Pancreas (tissue), 10 donors: ENCODE measurements around the gene CPED1. TPM values are rescaled to one million over a fixed set of nuclear protein-coding genes. Genes with fewer than 3 reads are reported as not detected.
A peak's percentile ranks its signal among the peaks of the same experiment; 100 is the strongest.

Source experiments
- ATAC-seq, 4 donors: fragments of 200-7000 bp; cut with Tn5 transposase; one replicate each; pipeline versions ENCODE4 v1.8.0 to v1.9.1; 2020; ENCODE audit warnings: mild to moderate bottlenecking in 4 of 4, moderate library complexity in 4 of 4
- DNase-seq, 6 donors: peaks; one replicate each; pipeline ENCODE4 v3.0.0-alpha.2; 2020
- FAIRE-seq: peaks from 2 replicates; lab custom pipeline; 2012; peaks lifted over from hg19 to GRCh38; lab: Jason Lieb, UNC
- H3K27ac ChIP-seq, 4 donors: fragments of 200-600 bp; sonication (generic); 1 replicate in 3 of 4; 2 replicates in 1 of 4; pipeline versions ENCODE4 v1.5.0 to v1.8.0; 2020
- H3K27me3 ChIP-seq, 4 donors: fragments of 200-600 bp; one replicate each; pipeline ENCODE4 v1.8.0; 2021
- H3K36me3 ChIP-seq, 3 donors: fragments of 200-600 bp; sonication (generic) in 1 of 3; one replicate each; pipeline versions ENCODE4 v1.5.0 to v1.8.0; 2020 to 2021
- H3K4me1 ChIP-seq, 3 donors: fragments of 200-600 bp; one replicate each; pipeline ENCODE4 v1.8.0; 2021
- H3K4me3 ChIP-seq, 4 donors: fragments of 200-600 bp; sonication (generic) in 2 of 4; one replicate each; pipeline versions ENCODE4 v1.5.0 to v1.8.0; 2020 to 2021
- H3K9me3 ChIP-seq, 4 donors: fragments of 200-600 bp; one replicate each; pipeline ENCODE4 v1.8.0; 2021
- CTCF ChIP-seq, 4 donors: fragments of 200-600 bp; sonication (generic) in 3 of 4; IDR thresholded peaks; one replicate each; pipeline versions ENCODE4 v1.5.0 to v1.8.0; 2021; ENCODE audit warnings: antibody characterized with exemption in 4 of 4
- WGBS, 2 donors: extraction: QIAGEN DNeasy Blood & Tissue Kit; methylation state at CpG; one replicate each; pipeline ENCODE4 v1.1.7; 2013; 5-methylcytosine and 5-hydroxymethylcytosine counted together
- intact Hi-C, 3 donors: fragments of 100-400 bp; cut with DNase I; formaldehyde crosslinking; loops; one replicate each; pipeline versions ENCODE4 v1.11.1 to v1.14.2; 2022
- polyA plus RNA-seq, 2 donors: library from polyadenylated mRNA; stranded (reverse); fragments of 200-250 nt; gene quantifications; one replicate each; pipeline ENCODE4 v1.2.3, GENCODE V29; 2013
- total RNA-seq, 6 donors: library from RNA; stranded (reverse); fragmentation: NEBNext Ultra II Directional in 4 of 6; extraction: Animal tissue kit (Norgen Biotek cat#: 25700) in 4 of 6; gene quantifications; one replicate each; pipeline versions ENCODE4 v1.2.1 to v1.2.4, GENCODE V29; 2021 to 2023
- donor health status: healthy with polysubstance abuse.
- donor health status: DM: no; HTN: no; CAD: no; lungs with moderate emphysema.
- donor health status: DM: no; HTN: no; CAD: no.
- donor health status: control.
- donor health status: control.
- donor health status: Bipolar disorder and iron deficiency.
- donor health status: DM: yes; HTN: yes; CAD: no.
- donor health status: DM: no; HTN: no; CAD: no.
- donor health status: DM: no; HTN: no; CAD: no.
- donor health status: DM: yes; HTN: yes; CAD: no.

CPED1 gene
- total and polyA plus RNA-seq, 8 donors, result 0.57 to 6.1 (median 1.3) TPM

GRCh38 chr7:121000081-121000983 lies 11.8 kb downstream of the CPED1 start:
- TF ChIP-seq CTCF (IDR thresholded peaks at IDR 0.05), result no peak
- Histone ChIP-seq H3K36me3 (no peaks in the 10 kb centered on the region), H3K4me3 (no peak overlapping the region), H3K4me1 (no peaks in the 10 kb centered on the region), H3K27ac (no peak overlapping the region), H3K9me3 (no peaks in the 10 kb centered on the region), H3K27me3 (no peaks in the 10 kb centered on the region)
- intact Hi-C loops, result no loop called here
- ATAC-seq (no peak), DNase-seq (no peak), FAIRE-seq (peak; percentile 90)
- WGBS, 2 donors, result 65 to 76% methylated on average over 9 of the region's 9 CpGs

GRCh38 chr7:121001234-121001906 lies 12.9 kb downstream of the CPED1 start:
- DNase-seq, result no peak
- intact Hi-C loops, result no loop called here
- Histone ChIP-seq H3K4me3 (no peak overlapping the region), H3K36me3 (no peaks in the 10 kb centered on the region), H3K9me3 (no peaks in the 10 kb centered on the region), H3K27me3 (no peaks in the 10 kb centered on the region), H3K27ac (no peak overlapping the region), H3K4me1 (no peaks in the 10 kb centered on the region)
- WGBS, 2 donors, result 63 to 78% methylated on average over 3 of the region's 3 CpGs
- TF ChIP-seq CTCF (IDR thresholded peaks at IDR 0.05), result no peak
- ATAC-seq, result no peak
- FAIRE-seq, result no peak

- Histone ChIP-seq H3K4me3 (no peak overlapping the region), H3K27me3 (no peaks in the 10 kb centered on the region), H3K9me3 (no peaks in the 10 kb centered on the region), H3K36me3 (no peaks in the 10 kb centered on the region), H3K4me1 (no peaks in the 10 kb centered on the region), H3K27ac (no peak overlapping the region)
- no peak for DNase-seq
- ATAC-seq, result no peak
- intact Hi-C loops, result no loop called here
- TF ChIP-seq CTCF (IDR thresholded peaks at IDR 0.05), result no peak
- 37 to 52% methylated on average over 2 of the region's 2 CpGs for WGBS, 2 donors
- no peak for FAIRE-seq
Observed at GRCh38 chr7:121002048-121002756, 13.7 kb downstream of the CPED1 start.

GRCh38 chr7:121002757-121003200 lies 14.3 kb downstream of the CPED1 start:
- FAIRE-seq, result no peak

More at GRCh38 chr7:121002757-121003200, 14.3 kb downstream of the CPED1 start:
- Histone ChIP-seq H3K9me3 (no peaks in the 10 kb centered on the region), H3K4me1 (no peaks in the 10 kb centered on the region), H3K36me3 (no peaks in the 10 kb centered on the region), H3K27me3 (no peaks in the 10 kb centered on the region), H3K27ac (no peak overlapping the region), H3K4me3 (no peak overlapping the region)
- no peak for ATAC-seq
- TF ChIP-seq CTCF (IDR thresholded peaks at IDR 0.05), result no peak
- WGBS, 2 donors, result 62 to 72% methylated on average over 5 of the region's 5 CpGs
- DNase-seq, result no peak
- intact Hi-C loops, result no loop called here
